H1 (cell line): Measurements from ENCODE around the gene CADPS.

Experiments
- CEBPB ChIP-seq: IDR thresholded peaks from 2 replicates; pipeline ENCODE4 v1.6.1; 2012; ENCODE audit warnings: low read depth, low read length
- CHD7 ChIP-seq: fragments of 300-600 bp; sonication (generic); IDR thresholded peaks from 2 replicates; pipeline ENCODE4 v1.7.1; 2012; ENCODE audit warnings: low read length, moderate library complexity, mild to moderate bottlenecking, inconsistent platforms; ENCODE audit not compliant: insufficient replicate concordance
- CTCF ChIP-seq, 3 experiments: IDR thresholded peaks; 1 replicate in 2 of 3; 2 replicates in 1 of 3; pipeline versions ENCODE4 v1.5.1 to v1.6.1; 2011; ENCODE audit warnings: low read length in 3 of 3, mild to moderate bottlenecking in 3 of 3, inconsistent platforms in 2 of 3, low read depth in 1 of 3, moderate library complexity in 1 of 3; ENCODE audit not compliant: insufficient read depth in 1 of 3; ENCODE audit errors: control extremely low read depth in 1 of 3
- EP300 ChIP-seq, 2 experiments: IDR thresholded peaks; 1 replicate in 1 of 2; 2 replicates in 1 of 2; pipeline ENCODE4 v1.6.1; 2011 to 2012; ENCODE audit warnings: low read depth in 2 of 2, low read length in 2 of 2, mild to moderate bottlenecking in 2 of 2, borderline replicate concordance in 1 of 2, inconsistent platforms in 1 of 2, moderate library complexity in 1 of 2
- EZH2 ChIP-seq: fragments of 200-600 bp; sonication (generic); IDR thresholded peaks from 2 replicates; pipeline ENCODE4 v1.7.1; 2012; ENCODE audit warnings: low read depth, mild to moderate bottlenecking, moderate library complexity, low read length, inconsistent platforms; ENCODE audit not compliant: severe bottlenecking
- GABPA ChIP-seq: IDR thresholded peaks from 2 replicates; pipeline ENCODE4 v1.6.1; 2011; ENCODE audit warnings: mild to moderate bottlenecking, low read length, moderate library complexity, borderline replicate concordance; ENCODE audit not compliant: insufficient read depth
- MAFK ChIP-seq: IDR thresholded peaks from 2 replicates; pipeline ENCODE4 v1.6.1; 2012; ENCODE audit warnings: low read depth, mild to moderate bottlenecking, improper control_type of control experiment, low read length
- POLR2A ChIP-seq, 2 experiments: IDR thresholded peaks; 1 replicate in 1 of 2; 2 replicates in 1 of 2; pipeline ENCODE4 v1.6.1; 2011; ENCODE audit warnings: low read depth in 2 of 2, low read length in 2 of 2, mild to moderate bottlenecking in 2 of 2; ENCODE audit errors: control extremely low read depth in 1 of 2
- RFX5 ChIP-seq: IDR thresholded peaks from 2 replicates; pipeline ENCODE4 v1.6.1; 2011; ENCODE audit warnings: low read depth, low read length, improper control_type of control experiment, borderline replicate concordance
- SIN3A ChIP-seq, 2 experiments: IDR thresholded peaks in 1 of 2; conservative IDR thresholded peaks in 1 of 2; 2 replicates each; pipeline ENCODE4 v1.6.1; 2011 to 2012; ENCODE audit warnings: low read length in 2 of 2, improper control_type of control experiment in 1 of 2, low read depth in 1 of 2, mild to moderate bottlenecking in 1 of 2

- TF ChIP-seq GABPA (no peak), POLR2A (IDR thresholded peaks at IDR 0.05; ENCODE audit: control extremely low read depth in 1 of 2, low read depth in 2 of 2, low read length in 2 of 2) (no peak), CEBPB (no peak), SIN3A (conservative IDR thresholded peaks at IDR 0.05 in 1 of 2, IDR thresholded peaks at IDR 0.05 in 1 of 2; ENCODE audit: low read depth in 1 of 2, low read length in 2 of 2) (no peak), CTCF (IDR thresholded peaks at IDR 0.05; ENCODE audit: control extremely low read depth in 1 of 3, insufficient read depth in 1 of 3, low read depth in 1 of 3, low read length in 3 of 3) (no peak), CHD7 (no peak), EZH2 (no peak), MAFK (no peak), EP300 (IDR thresholded peaks at IDR 0.05; ENCODE audit: borderline replicate concordance in 1 of 2, low read depth in 2 of 2, low read length in 2 of 2) (no peak), RFX5 (no peak)
Measured at GRCh38 chr3:62376454-62376720, 498.8 kb downstream of the CADPS start.
